Measurements from ENCODE around the gene HINT3.
"Not testable (repeated sequence)": the region's sequence is repeated elsewhere in the genome, so short reads cannot be mapped to it uniquely, and the experiment has no call there.

Gene HINT3

DNA sequence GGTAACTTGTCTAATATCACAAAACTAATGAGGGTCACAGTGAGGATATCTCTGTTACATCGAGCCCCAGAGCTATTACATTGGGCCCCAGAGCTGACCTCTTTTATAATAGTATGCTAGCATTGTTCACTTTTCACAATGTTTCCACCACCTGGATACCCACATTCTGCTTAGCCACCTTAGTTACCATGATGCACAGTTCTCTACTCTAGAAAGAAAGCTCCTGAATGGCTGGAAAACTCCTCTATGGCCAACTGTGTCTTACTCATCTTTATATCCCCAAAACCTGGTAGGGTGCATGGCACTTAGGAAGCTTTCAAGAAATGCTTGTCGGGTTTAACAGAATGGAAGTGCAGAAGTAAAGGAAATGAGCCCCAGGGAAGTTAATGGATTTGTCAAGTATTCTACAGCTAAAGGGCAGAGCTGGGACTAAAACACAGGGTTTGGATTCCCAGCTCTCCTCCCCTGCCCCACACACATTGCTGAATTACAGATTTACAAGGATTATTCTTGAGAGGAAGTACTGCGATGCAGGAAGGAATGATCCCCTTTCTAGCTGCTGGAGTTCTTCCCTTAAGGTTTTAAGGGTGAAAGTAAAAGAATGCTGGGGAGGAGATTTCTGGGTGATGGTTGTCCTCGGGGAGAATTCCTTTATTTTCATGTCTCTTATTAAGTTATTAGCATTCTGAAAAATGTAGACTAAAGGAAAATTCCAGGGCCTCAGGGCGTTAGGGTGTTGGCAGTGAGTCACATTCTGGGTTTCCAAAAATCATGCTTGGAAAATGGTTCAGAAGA is 16.1 kb upstream of the HINT3 start:
- no peak for DNase-seq

DNA sequence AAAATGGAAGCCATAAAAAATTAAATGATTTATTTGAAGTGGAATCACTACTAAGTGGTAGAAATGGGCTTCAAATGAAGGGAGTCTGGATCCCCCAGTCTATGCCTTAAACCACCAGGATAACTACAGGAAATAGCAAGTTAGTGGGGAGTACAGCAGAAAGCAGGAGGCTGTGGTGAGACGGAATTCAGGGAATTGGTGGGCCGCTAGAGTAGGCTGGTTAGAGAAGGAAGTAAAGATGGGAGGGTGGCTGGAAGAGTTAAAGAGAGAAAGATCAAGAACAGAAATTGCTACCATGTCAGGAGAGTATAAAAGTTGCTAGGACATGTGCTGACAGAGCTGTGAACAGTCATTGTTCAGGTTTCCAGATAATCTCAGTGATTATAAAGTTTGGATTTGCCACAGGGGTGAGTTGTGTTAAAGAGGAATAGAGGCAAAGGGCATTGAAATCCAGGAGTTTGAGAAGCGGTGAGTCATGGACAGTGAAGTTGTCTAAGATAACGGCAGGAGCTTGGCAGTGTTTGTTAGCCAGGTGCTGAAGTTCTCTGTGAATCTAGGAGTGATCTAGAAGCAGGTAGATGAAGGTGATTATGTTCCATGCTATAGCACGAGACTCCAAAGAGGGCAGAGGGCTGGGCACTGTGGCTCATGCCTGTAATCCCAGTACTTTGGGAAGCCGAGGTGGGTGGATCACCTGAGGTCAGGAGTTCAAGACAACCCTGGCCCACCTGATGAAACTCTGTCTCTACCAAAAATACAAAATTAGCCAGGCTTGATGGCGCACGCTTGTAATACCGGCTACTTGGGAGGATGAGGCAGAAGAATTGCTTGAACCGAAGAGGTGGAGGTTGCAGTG is 13.7 kb upstream of the HINT3 start:
- DNase-seq: no peak

DNA sequence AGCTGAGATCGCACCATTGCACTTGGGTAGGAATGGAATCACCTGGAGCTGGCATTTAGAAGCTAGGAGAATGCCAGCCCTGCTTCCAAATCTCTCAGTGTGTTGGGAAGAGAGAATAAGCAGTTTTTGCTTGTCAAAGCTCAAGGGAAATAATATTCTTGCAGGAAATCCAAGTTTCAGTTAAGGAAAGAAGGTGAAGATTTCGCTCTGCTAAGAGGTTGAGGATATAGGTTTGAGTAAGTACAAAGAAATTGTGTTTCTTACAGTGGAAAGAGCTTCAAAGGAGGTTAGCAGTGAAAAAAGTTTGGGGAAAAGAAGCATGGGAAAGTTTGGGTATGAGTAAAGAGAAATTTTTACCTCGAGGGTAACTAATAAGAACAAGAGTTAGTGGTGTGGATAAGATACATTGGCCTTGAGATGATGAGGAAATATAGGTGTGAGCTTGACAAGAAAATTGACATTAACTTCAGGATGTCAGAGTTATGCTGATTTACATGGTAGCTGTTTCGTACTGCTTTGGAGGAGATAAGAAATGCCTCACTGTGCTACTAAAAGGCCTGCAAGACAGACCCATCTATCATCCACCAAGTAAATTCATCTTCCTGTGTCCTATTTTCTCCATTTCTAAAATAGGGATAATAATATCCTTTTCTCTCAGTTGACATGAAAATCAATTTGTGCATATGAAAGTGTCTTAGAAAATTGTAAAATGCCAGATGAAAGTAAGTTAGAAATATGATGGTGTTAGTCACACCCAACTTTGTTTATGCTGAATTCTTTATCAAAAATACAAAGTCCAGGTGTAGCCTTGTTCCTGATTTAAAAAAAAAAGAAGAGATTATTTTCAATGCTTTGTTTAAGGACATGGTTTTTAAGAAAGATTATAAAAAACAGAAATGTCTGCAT is 12.8 kb upstream of the HINT3 start:
- DNase-seq: no peak

DNA sequence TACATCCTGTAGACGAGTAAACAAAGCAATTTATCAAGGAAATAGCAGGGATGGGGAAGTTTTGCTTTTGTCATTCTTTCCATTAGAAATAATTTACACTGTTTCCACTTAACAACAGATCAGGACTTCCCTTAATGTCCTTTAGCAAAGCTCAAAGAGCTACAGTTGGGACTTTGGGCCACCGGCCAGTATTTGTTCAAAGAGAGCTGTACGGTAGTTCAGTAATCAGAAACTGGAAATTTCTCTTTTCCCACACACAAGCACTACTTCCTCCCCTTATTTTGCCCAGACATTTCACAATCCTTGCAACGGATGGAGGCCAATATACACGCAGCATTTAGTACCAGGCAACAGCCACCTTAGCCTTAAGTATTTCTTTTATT is 12.1 kb upstream of the HINT3 start:
- no peak for DNase-seq

DNA sequence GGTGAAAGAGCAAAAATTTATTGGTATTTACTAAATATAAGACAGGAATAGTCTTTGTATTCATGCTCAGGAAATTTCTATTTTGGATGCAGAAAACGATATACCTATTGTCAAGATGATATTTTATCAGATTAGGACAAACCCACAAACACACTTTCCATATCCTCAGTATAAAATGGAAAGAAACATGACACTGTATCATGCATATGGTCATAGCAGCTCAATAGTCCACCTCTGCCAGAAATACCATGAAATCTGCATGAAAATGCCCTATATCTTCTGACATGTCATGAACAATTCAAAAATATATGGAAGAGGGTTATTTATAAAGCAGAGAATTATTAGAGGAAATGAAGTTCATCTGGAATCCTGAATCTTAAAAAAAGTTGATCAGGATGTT is 11.7 kb upstream of the HINT3 start:
- DNase-seq: no peak

DNA sequence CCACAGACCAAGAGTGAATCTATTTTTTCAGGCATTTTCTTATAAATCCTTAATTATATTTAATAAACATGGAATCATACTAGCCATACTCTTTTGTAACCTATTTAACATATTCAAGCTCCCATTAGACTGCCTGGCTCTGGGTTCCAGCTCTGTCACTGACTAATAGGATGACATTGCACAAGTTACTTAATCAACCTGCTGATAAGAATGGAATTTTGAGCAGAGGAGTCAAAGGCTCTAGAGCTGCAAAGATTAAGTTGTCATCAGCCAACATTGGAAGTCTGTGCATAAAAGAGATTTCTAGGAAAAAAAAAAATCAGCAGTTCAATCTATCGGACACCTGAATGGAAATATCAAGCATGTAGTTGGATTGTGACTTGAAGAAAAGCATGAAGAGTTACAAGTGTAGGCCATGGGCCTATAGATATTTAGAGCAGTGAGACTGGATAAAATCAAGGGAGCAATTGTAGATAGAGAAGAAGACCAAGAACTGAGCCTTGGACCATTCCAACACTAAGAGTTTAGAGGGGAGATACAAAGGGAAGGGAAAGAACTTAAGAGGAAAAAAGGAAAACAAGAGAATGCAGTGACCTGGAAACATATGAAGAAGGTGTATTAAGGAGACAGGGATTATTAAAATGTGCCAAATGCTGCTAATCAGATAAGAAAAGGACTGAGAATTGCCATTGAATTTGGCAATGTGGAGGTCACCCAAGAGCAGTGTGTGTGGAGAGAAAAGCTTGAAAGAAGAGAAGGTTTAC is 11.0 kb upstream of the HINT3 start:
- no peak for DNase-seq

DNA sequence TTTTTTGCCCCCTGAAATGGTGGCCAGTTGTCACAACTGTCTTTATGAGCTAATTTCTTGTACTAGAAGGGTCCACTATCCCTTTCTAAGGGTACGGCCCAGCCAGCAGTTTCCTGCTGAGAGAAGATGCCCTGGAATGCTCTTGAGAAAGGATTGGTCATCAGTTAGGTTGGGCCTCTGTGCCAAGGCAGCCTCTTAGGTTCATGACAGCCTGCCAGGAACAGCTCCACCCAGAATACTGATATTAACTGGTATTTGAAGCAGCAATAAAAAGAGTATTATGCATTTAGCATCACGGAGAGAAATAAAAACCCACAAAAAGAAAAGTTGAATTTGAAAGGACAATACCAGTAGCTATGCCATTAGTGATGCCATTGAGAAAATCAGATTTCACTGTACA is 9.0 kb upstream of the HINT3 start:
- no peak for DNase-seq

DNA sequence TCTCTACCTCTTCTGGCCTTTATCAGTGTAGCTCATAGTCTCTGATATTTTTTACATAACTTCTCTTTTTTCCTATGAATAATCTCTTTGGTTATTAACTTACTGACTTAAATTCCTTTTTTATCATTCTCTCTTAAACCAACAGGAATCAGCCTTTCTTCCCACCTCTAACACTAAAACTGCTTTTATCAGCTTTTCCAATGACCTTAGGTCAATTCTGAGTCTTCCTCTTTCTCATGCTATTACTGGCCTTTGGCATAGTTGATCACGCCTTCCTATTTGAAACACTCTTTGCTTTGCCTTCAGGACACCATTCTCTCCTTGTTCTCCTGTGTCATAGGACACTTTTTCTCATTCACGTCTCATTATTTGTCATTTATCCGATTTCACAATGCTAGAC is 8.1 kb upstream of the HINT3 start:
- DNase-seq: no peak

DNA sequence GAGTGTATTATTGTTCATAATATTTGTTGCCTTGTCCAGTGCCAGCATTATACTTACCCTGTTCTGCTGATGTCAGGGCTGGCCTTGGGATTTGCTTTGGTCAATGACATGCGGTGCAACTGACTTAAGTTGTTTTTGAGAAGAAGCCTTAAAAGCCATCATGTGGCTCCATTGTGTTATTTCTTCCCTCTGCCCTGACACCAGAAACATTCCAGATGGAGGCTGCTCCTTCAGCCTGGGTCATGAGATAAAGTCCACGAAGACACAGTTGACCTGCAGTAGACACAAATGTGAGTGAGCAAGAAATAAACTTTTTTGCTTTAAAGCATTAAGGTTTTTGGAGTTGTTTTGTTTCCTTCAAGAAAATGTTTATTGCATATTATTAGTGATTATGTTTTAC is 7.5 kb upstream of the HINT3 start:
- no peak for DNase-seq

DNA sequence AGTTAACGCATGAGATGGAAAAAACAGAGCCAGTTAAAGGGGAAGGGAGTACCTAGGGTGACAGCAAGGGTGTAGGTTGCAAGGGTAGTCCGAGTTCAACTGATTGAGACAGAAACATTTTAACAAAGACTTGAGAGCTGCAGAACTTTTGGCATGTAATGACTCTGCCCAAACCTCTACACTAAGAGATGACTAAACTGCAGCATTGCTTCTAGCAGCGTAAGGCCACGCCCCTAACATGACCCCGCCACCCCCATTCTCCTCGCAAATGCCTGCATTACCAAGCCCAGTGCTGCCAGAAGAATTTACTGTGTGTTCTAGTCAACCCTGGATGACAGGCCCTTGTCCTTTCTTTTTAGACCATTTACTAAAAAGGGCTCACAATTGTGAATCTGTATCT is 6.3 kb upstream of the HINT3 start:
- DNase-seq: no peak

DNA sequence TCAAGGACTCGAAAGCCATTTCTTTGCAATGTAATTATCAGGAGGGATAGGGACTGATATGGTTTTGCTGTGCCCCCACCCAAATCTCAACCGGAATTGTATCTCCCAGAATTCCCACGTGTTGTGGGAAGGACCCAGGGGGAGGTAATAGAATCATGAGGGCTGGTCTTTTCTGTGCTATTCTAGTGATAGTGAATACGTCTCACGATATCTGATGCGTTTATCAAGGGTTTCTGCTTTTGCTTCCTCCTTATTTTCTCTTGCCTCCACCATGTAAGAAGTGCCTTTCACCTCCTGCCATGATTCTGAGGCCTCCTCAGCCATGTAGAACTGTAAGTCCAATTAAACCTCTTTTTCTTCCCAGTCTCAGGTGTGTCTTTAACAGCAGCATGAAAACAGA is 5.9 kb upstream of the HINT3 start:
- DNase-seq: not testable (repeated sequence)

DNA sequence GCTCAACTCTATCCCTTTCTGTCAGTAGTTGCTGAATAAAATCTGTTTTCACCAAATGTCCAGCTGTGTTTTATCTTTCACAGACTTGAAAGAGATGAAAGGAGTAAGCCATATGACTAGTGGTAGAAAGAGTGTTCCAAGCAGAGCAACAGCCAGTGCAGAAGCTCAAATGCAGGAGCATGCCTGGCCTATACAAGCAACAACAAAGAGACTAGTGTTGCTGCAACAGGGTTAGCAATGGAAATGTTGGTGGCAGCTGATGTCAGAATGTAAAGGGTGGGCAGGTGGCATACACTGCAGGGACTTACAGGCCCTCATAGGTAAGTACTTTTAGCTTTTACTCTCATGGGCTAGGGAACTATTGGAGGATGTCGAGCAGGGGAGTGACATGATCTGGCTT is 5.2 kb upstream of the HINT3 start:
- no peak for DNase-seq

DNA sequence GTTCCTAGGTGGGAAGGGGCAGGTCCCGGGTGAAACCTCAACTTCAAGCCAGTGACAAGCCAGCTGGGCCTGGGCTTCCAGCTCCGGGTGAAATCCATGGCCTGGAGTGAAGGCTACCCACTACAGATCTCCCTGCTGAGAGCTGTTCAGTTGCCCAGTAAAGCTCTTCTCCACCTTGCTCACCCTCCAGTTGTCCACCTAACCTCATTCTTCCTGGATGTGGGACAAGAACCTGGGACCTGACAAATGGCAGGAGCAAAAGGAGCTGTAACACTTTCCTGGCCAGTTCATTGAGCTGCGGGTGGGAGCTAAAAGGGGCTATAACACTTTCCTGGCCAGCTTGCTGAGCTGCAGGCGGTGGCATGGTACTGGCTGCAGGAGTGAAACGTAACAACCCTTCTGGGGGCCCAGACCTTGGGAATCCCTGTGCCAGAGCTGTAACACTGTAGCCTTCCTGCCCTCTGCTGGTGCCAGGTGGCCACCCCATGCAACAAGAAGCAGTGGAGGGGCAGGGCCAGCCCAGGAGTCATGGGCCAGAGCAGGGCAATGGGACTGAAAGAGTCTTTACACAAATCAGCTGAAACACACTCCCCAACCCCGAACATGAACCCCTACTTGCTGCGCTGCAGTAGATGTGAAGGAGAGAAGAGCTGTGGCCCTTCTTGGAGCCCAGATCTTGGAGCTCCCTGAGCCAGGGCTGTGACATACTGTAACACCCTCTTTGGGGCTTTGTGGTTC is 3.6 kb upstream of the HINT3 start:
- DNase-seq: peak; percentile 37 to 69

DNA sequence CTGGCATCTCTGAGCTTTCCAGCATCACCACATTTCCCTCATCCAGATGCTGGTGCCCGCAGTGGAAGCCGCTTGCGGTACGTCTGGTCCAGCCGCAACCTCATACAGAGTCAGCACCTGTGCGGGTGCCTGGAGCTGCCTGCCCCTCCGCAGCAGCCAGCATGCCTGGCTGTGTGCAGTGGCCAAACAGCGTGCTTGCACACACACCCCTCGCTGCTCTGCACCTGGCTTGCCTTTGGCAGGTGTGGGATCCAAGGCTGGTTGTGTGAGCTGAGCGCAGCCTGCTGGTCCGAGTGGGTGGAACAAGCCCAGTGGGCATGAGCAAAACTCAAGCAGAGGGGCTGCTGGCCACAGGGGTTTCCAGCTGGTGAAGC is 3.1 kb upstream of the HINT3 start:
- peak; percentile 29 to 73 for DNase-seq

DNA sequence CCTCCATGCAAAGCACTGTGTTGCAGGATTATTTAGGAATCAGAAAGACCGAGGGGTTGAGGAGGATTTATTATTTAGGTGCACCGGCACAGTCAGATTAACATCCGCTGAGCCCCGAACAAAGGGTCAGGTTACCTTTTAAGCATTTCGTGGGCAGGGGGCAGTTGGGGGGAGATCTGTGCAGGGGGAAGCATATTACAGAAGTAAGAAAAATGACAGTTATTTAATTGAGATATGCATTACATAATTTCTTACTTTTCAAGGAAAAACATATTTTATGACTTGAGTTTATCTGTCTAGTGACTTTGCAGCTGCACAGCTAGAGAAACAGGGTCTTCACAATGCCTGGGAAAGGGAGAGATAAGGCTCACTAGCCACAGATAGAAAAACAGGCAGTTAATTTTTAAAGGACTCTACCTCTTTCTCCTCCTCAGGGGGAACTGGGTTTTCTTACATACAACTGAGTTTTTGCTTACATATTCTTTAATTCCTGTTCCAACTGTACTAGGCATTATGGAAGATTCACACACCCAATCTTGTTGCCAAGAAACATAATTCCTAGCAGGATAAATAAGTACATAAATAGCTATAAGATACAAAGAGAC is 1.7 kb upstream of the HINT3 start:
- DNase-seq: peak in 1 of 2 experiments; percentile 17

DNA sequence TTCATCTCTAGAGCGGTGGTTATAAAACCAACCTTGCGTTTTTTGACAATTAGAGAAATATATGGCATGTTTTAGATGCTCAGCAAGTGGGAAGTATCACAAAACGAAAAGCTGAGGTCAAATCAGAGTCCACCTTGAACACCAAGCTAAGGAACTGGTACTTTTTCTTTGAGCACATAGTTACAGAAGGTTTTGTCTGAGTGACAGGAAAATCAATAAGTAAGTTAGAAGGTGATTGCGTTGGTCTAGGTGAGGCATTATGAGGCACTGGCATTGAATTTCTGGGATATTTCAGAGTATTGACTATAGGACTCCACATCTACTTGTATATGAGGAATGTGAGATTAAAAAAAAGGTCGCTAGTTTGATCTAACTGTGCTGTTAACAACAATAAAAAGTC is 597 bp upstream of the HINT3 start:
- DNase-seq: no peak

DNA sequence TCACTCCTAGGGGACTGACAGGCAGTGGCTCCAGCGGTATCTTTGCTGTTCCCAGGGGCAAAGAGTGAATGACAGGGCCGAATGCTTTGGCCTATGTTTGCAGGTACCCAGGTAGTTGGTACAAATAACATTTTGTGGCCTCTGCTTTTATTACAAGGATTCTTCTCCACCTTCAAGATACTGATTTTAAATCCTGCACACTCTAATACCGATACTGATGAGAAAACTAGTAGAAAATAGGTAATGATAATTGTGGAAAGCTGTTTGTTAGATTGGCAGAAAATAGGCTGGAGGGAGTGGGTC is 772 bp downstream of the HINT3 start:
- no peak for DNase-seq

DNA sequence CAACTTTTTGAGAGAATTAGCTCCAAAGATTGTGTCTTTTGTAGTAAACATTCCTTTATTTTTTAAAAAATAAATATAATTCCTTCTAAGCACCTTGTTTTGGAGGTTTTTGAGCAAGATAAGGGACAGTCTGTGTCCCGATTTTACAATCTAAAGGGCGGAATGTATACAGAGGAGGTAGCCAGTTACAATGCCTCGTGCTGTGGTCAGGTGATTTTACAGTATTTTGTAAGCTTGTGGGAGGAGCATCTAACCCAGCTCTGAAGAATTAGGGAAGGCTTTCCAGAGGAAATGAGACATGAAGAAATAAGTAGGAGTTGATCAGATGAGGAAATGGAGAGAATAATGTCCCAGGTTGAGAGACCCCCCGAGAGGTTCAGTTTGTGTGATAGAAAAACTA is 1.3 kb downstream of the HINT3 start:
- DNase-seq: no peak

DNA sequence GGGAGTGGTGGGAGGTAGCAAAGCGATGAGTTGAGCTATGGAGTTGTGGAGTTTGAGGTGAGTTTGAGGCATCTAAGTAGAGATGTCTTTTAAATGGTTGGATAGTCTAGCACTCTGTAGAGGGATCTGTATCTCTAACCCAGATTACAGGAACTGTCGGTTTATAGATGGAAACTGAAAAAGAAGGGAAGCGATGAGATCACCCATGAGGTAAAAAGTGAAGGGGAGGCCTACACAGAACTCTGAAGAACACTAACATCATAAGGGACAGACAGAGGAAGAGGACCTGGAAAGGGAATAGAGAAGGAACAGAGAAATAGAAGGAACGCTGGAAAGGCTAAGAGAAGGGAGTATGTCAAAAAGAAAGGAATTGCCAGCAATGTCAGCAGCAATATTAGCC is 2.5 kb downstream of the HINT3 start:
- DNase-seq: no peak

DNA sequence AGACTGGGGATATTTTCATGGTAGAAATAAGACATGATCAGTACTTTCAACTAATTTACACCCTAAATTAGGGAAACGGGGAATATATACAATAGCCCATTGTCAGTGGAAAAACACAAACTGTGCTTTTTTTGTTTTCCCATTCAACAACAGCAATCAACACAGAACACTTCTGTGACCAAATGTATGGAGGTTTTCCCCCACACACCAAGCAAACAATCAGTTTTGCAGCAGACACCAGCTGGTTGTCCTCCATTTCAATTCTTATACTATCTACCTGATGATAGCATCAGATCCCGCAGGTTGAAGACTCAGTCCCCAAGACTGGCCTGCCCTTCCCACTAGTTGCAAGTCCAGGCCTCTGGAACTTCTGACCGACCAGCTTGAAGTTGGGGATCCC is 4.5 kb downstream of the HINT3 start:
- DNase-seq: no peak

DNA sequence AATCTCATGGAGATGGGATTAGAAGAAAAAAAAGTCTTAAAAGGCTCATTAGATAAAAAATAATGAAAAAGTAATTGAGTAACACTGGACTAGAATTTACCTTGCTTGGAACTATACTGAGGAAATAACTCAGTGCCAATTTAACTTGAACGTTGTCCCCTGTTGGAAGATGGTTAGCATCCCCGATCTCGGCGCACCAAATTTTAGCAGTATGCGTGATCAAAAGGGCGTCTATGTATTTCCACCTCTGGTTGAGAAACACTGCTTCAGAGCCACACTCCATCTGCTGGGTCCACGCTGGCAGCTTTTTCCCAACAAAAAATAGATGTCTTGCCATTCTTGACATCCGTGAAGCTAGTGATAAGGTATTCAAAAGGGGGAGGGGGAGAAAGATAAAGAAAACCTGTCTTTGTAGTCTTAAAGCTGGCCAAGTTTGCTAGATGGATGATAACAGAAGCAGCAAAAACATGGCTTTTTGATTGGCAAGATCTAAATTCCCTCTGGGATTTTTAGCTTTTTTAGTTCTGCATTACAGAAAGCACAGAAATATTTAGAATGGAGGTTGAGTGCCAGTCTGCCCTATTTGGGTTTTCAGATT is 6.4 kb downstream of the HINT3 start:
- DNase-seq: no peak

All from NCI-H524 (cell line).